ENCODE measurements around the gene SLC22A23.

SLC22A23 gene

GRCh38 chr6:3371222-3371949 lies 85.5 kb downstream of the SLC22A23 start:
- no peak for DNase-seq (ENCODE audit: low read depth in 1 of 2, low spot score in 1 of 2)

GRCh38 chr6:3370361-3371221 lies 86.3 kb downstream of the SLC22A23 start:
- DNase-seq (ENCODE audit: low read depth in 1 of 2, low spot score in 1 of 2), result no peak

DNA sequence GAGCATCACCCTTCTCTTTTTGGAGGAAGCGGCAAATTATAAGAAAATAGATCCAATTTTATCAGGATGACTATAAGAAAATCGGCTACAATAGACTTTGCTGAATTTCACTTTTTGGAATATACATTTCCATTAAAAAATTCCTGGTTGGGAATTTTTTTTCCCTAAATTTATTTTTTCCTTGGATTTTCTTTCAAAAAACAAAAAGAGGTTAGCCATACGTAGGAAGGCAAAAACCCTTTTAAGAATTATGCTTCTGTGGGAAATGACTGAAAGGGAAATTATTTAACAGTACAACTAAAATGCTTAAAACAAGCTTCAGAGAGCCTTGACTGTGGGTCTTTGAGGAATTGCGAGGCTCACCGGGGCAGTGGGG lies 86.9 kb downstream of the SLC22A23 start:
- DNase-seq (ENCODE audit: low read depth in 1 of 2, low spot score in 1 of 2), result no peak

GRCh38 chr6:3368685-3369084 lies 88.2 kb downstream of the SLC22A23 start:
- DNase-seq (ENCODE audit: low read depth in 1 of 2, low spot score in 1 of 2), result no peak

DNA sequence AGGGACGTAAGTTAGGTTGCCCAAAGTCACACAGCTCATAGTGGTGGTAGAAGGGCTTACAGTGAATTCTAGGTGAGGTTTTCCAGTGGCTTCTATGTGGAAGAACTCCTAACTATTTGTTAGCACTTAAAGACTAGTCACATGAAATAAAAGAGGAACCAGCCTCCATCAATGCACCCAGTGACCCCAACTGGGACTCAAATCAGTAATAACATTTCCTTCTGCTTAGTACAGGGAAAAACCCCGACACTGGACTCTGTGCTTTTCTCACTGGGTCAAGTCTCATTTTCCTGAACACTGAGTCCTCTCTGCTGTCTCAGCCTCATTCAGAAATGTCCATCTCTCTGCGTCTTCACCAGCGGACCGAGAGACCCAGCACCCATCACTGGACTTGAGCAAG lies 89.2 kb downstream of the SLC22A23 start:
- no peak for DNase-seq (ENCODE audit: low read depth in 1 of 2, low spot score in 1 of 2)

- DNase-seq (ENCODE audit: low read depth in 1 of 2, low spot score in 1 of 2), result no peak
These were observed 90.0 kb downstream of the SLC22A23 start for GRCh38 chr6:3366596-3367413.

DNA sequence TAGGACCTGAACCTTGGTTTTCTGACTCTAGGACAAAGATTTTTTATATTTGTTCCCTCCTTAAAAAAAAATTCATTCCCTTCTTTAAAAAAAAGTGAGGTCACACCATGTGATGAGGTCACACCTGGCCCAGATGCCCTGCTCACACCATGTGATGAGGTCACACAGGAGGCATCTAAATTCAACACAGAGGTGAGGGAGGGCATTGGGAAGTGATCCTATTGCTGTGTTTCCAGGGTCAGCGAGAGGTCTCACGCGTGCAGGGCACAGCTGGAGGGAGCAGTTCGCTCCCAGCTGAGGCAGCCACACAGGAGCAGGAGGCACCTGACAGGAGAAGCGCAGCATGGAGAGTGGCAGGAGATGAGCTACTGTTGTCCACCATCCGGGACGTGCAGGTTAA lies 92.5 kb downstream of the SLC22A23 start:
- no peak for DNase-seq (ENCODE audit: low read depth in 1 of 2, low spot score in 1 of 2)

GRCh38 chr6:3363296-3364025 lies 93.4 kb downstream of the SLC22A23 start:
- DNase-seq (ENCODE audit: low read depth in 1 of 2, low spot score in 1 of 2), result no peak

- no peak for DNase-seq (ENCODE audit: low read depth in 1 of 2, low spot score in 1 of 2)
These were observed 95.4 kb downstream of the SLC22A23 start for GRCh38 chr6:3361312-3362037.

- no peak for DNase-seq (ENCODE audit: low read depth in 1 of 2, low spot score in 1 of 2)
These were observed 96.2 kb downstream of the SLC22A23 start for GRCh38 chr6:3360727-3361045.

GRCh38 chr6:3359973-3360726 lies 96.7 kb downstream of the SLC22A23 start:
- no peak for DNase-seq (ENCODE audit: low read depth in 1 of 2, low spot score in 1 of 2)

GRCh38 chr6:3359101-3359752 lies 97.6 kb downstream of the SLC22A23 start:
- DNase-seq (ENCODE audit: low read depth in 1 of 2, low spot score in 1 of 2), result no peak

GRCh38 chr6:3358413-3359100 lies 98.3 kb downstream of the SLC22A23 start:
- DNase-seq (ENCODE audit: low read depth in 1 of 2, low spot score in 1 of 2), result no peak

GRCh38 chr6:3357678-3358077 lies 99.2 kb downstream of the SLC22A23 start:
- no peak for DNase-seq (ENCODE audit: low read depth in 1 of 2, low spot score in 1 of 2)

DNA sequence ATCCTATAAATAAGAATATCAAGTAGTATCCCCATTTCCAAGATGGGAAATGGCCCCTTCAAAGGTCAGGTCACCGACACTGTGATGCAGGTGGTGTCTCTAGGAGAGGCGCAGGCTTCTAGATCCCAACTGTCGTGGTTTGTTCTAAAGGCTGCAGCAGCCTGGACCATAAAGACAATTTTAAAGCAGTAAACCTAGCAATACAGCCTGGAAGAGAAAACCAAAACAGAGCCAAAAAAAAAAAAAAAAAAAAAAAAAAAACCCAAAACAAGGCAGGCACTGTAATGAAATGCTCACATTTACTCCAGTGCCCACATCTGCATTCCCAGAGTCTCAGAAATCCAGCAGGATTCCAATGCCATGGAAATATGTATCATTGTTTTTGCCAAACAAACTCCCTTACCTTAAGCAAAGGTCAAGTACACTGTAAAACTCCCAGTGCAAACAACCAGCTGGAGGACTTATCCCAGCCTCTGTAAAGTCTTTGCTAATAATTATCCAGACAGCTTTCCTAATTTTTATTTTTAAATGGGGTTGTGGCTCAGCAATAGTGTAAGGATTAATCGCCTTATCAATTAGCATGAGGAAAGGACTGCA lies 99.9 kb downstream of the SLC22A23 start:
- DNase-seq (ENCODE audit: low read depth in 1 of 2, low spot score in 1 of 2), result no peak

DNA sequence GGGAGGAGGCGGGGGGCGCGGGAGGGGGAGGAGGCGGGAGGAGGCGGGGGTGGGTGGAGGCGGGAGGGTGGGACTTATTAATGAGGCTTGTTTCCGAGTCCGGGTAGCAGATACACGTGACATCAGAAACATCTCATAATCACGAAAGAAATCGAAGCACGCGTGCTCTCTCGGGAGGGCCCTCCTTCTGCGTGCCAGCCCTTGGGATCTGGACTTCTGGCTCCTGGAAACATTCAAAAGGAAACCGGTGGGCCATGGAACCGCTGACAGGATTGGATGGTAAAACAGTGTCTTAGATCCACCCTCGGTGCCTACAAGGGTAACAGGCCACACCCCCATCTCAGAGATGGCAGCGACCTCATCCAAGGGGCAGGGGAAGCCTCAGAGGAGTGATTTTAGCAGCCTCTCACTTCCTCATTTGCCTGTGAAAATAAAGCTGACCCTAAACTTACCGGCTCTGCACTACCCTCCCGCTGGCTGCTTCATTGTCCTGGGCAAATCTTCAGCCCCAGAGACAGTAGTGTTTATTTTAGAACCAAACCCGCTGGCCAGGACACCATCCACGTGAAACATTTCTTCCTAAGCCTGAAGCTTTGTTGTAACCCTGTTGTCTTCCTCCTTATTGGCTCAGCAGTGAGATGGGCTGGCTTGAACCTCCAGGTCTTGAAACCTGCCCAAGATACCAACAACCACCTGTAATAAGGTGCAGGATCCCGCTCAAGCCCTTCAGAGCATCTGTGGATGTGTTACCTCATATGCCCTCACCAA lies 100.6 kb downstream of the SLC22A23 start:
- peak; percentile 17 to 39 for DNase-seq (ENCODE audit: low read depth in 1 of 2, low spot score in 1 of 2)

DNA sequence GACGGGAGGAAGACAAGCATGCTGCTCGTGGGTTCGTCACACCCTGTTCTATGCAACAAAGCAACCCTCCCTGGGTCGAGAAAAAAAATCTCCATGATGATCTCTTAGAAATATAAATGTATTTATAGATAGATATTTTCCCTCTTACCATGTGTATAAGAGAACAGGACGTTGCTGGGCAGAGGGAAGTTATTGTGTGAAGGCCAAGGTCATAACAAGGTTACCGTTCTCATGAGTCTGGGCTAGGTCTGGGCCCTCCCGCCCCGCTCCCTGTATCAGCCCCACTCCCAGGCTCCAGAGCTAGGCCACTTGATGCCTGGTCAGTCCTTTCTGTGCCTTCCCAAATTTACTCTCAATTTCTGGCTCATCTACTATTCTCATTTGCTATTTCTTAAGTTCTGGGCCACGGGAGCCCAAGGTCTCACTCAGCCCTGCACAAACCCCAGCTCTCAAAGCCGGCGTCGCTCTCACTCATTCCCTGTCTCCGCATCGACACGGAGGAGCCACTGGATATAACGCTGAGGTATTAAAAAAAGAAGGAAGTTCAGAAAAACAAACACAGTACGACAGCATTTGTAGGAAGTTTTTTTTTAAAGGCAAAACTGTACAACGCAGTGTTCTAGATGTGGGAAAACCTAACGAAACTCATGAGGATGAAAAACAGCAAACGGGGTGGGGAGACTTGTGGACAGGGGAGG lies 101.3 kb downstream of the SLC22A23 start:
- DNase-seq (ENCODE audit: low read depth in 1 of 2, low spot score in 1 of 2), result no peak
